Subcutaneous abdominal adipose tissue (tissue), 5 donors: ENCODE measurements around the gene CYP39A1.

Experiments
- H3K27ac ChIP-seq: one replicate; pipeline ENCODE4 v1.7.0; 2013; ENCODE audit warnings: low read depth, mild to moderate bottlenecking, inconsistent platforms, low read length, moderate library complexity
- H3K27me3 ChIP-seq, 5 donors: one replicate each; pipeline ENCODE4 v1.7.0; 2013; ENCODE audit warnings: low read length in 5 of 5, inconsistent platforms in 1 of 5; ENCODE audit not compliant: control insufficient read depth in 5 of 5, insufficient read depth in 4 of 5
- H3K36me3 ChIP-seq, 5 donors: one replicate each; pipeline ENCODE4 v1.7.0; 2013; ENCODE audit warnings: low read length in 5 of 5; ENCODE audit not compliant: control insufficient read depth in 5 of 5, insufficient read depth in 5 of 5
- H3K4me1 ChIP-seq, 5 donors: one replicate each; pipeline ENCODE4 v1.7.0; 2013; ENCODE audit warnings: low read length in 5 of 5, mild to moderate bottlenecking in 3 of 5, moderate library complexity in 1 of 5; ENCODE audit not compliant: control insufficient read depth in 5 of 5, insufficient read depth in 5 of 5
- H3K4me3 ChIP-seq, 5 donors: one replicate each; pipeline ENCODE4 v1.7.0; 2013; ENCODE audit warnings: low read length in 5 of 5, low read depth in 1 of 5
- H3K9ac ChIP-seq, 5 donors: one replicate each; pipeline ENCODE4 v1.7.0; 2013; ENCODE audit warnings: low read length in 5 of 5, mild to moderate bottlenecking in 4 of 5, moderate library complexity in 3 of 5
- H3K9me3 ChIP-seq, 5 donors: one replicate each; pipeline ENCODE4 v1.7.0; 2013; ENCODE audit warnings: low read length in 5 of 5; ENCODE audit not compliant: control insufficient read depth in 5 of 5
- donor health status: healthy.
- donor health status: healthy.
- donor health status: healthy.
- donor health status: healthy.
- donor health status: healthy.

CYP39A1 gene

GRCh38 chr6:46605091-46605797 is 47.4 kb downstream of the CYP39A1 start:
- Histone ChIP-seq H3K27ac (no peak overlapping the region), H3K4me3 (no peak overlapping the region), H3K9ac (no peak overlapping the region), H3K4me1 (peaks cover 0 to 3% (median 0%) of the 10 kb centered on the region in 5 donors), H3K36me3 (no peaks in the 10 kb centered on the region), H3K27me3 (no peaks in the 10 kb centered on the region), H3K9me3 (no peaks in the 10 kb centered on the region)

- H3K27ac ChIP-seq: no peak overlapping the region
- H3K9ac ChIP-seq: no peak overlapping the region
- no peaks in the 10 kb centered on the region for H3K36me3 ChIP-seq
- no peaks in the 10 kb centered on the region for H3K27me3 ChIP-seq
- H3K4me3 ChIP-seq: no peak overlapping the region
- no peaks in the 10 kb centered on the region for H3K9me3 ChIP-seq
- peaks cover 0 to 6% (median 0%) of the 10 kb centered on the region in 5 donors for H3K4me1 ChIP-seq
Observed at GRCh38 chr6:46598215-46598614, 54.4 kb downstream of the CYP39A1 start.

- Histone ChIP-seq H3K4me3 (no peak overlapping the region), H3K4me1 (peaks cover 0 to 11% (median 0%) of the 10 kb centered on the region in 5 donors), H3K9me3 (no peaks in the 10 kb centered on the region), H3K27ac (no peak overlapping the region), H3K36me3 (no peaks in the 10 kb centered on the region), H3K9ac (no peak overlapping the region), H3K27me3 (no peaks in the 10 kb centered on the region)
Observed at GRCh38 chr6:46592740-46593139, 59.9 kb downstream of the CYP39A1 start.

DNA sequence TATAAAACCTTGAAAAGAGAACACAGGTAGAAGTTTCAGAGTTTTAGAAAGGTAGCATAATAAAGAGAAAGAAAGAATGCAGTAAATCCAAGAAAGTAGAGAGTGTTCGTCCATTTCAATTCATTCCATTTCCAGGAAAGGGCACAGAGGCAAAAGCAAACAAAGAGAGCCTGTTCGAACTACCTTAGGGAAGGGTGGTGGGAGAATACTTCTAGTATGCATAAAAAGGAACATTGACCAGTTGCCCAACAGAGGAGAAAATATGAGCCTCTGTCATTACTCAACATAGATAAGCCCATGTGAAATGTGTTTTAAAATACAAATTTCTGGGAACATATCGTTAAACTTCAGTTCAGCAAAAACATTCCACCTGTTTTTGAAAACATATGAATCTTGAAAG is 60.6 kb downstream of the CYP39A1 start:
- Histone ChIP-seq H3K27me3 (no peaks in the 10 kb centered on the region), H3K27ac (no peak overlapping the region), H3K9ac (no peak overlapping the region), H3K4me3 (no peak overlapping the region), H3K4me1 (peaks cover 0 to 11% (median 0%) of the 10 kb centered on the region in 5 donors), H3K36me3 (no peaks in the 10 kb centered on the region), H3K9me3 (no peaks in the 10 kb centered on the region)

- H3K4me3 ChIP-seq: no peak overlapping the region
- H3K27me3 ChIP-seq: no peaks in the 10 kb centered on the region
- no peak overlapping the region for H3K27ac ChIP-seq
- no peak overlapping the region for H3K9ac ChIP-seq
- H3K9me3 ChIP-seq: no peaks in the 10 kb centered on the region
- H3K36me3 ChIP-seq: no peaks in the 10 kb centered on the region
- peaks cover 0 to 11% (median 0%) of the 10 kb centered on the region in 5 donors for H3K4me1 ChIP-seq
Observed at GRCh38 chr6:46590765-46591164, 61.9 kb downstream of the CYP39A1 start.

DNA sequence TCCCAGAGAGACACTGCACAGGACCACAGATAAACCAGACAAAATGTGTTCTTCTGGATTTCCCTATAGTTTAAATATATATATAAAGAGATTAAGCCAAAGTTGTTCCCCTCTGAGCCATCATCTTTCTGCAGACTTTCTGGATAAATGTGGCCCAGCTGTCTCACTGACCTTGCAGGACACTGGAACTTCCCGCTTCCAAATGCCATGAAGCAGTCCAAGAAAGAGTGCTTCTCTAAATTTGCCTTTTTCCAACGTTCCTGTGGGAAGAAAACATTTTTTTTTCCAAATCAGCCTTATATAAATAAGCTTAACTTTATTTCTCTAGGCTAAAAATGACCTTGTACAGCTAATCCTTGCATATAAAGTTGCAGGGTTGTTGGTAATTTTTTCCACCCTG is 65.7 kb downstream of the CYP39A1 start:
- Histone ChIP-seq H3K4me3 (no peak overlapping the region), H3K36me3 (no peaks in the 10 kb centered on the region), H3K4me1 (no peaks in the 10 kb centered on the region), H3K9me3 (no peaks in the 10 kb centered on the region), H3K27ac (no peak overlapping the region), H3K9ac (no peak overlapping the region), H3K27me3 (no peaks in the 10 kb centered on the region)

DNA sequence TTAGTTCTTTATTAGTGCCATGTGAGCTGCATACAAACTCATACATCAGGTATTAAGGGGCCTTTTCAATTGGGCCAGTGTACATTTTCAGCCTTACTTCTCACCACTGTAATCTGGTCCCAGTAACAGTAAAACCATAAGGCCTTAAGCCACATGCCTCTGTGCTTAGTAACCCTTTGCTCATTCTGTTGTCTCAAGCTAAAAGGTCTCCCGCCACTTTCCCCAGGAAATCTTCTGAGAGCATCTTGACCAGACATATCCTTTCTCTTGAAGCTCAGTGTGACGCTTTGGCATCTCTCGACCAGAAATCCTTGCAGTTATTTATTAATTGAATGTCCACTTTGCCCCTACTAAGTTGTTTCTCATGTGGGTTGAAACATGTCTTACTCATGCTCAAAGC is 68.0 kb downstream of the CYP39A1 start:
- no peaks in the 10 kb centered on the region for H3K36me3 ChIP-seq
- no peak overlapping the region for H3K27ac ChIP-seq
- no peak overlapping the region for H3K4me3 ChIP-seq
- H3K9ac ChIP-seq: no peak overlapping the region
- no peaks in the 10 kb centered on the region for H3K9me3 ChIP-seq
- no peaks in the 10 kb centered on the region for H3K4me1 ChIP-seq
- no peaks in the 10 kb centered on the region for H3K27me3 ChIP-seq

GRCh38 chr6:46583721-46584120 is 68.9 kb downstream of the CYP39A1 start:
- H3K36me3 ChIP-seq: no peaks in the 10 kb centered on the region
- H3K4me3 ChIP-seq: no peak overlapping the region
- no peak overlapping the region for H3K27ac ChIP-seq
- H3K9ac ChIP-seq: no peak overlapping the region
- no peaks in the 10 kb centered on the region for H3K9me3 ChIP-seq
- H3K27me3 ChIP-seq: no peaks in the 10 kb centered on the region
- H3K4me1 ChIP-seq: no peaks in the 10 kb centered on the region

DNA sequence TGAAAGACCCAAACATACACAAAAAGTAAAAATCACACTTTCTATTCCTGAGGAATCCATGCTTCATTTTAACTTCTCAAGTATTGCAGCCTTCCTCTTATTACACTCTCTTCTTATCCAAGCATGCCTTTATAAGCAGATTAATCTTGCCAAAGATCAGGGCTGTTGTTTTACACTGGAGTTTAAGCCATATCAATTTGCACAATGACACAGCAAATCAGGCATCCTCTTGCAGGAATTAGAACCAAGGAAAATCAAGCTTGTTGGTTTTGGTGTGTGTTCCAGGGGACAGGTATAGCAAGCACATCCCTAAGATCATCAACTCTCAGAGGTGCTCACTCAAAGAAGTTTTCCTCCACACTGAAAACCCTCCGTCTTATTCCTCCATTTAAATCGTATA is 69.5 kb downstream of the CYP39A1 start:
- H3K9ac ChIP-seq: no peak overlapping the region
- H3K27ac ChIP-seq: no peak overlapping the region
- H3K27me3 ChIP-seq: no peaks in the 10 kb centered on the region
- H3K4me3 ChIP-seq: no peak overlapping the region
- H3K9me3 ChIP-seq: no peaks in the 10 kb centered on the region
- no peaks in the 10 kb centered on the region for H3K4me1 ChIP-seq
- H3K36me3 ChIP-seq: no peaks in the 10 kb centered on the region

- Histone ChIP-seq H3K4me3 (no peak overlapping the region), H3K36me3 (no peaks in the 10 kb centered on the region), H3K9me3 (no peaks in the 10 kb centered on the region), H3K27me3 (no peaks in the 10 kb centered on the region), H3K4me1 (no peaks in the 10 kb centered on the region), H3K9ac (no peak overlapping the region), H3K27ac (no peak overlapping the region)
Observed at GRCh38 chr6:46581459-46582177, 71.0 kb downstream of the CYP39A1 start.
